ENCODE results near the gene MOB1B. TPM values are rescaled to one million over a fixed set of nuclear protein-coding genes. Genes with fewer than 3 reads are reported as not detected.
A peak's percentile ranks its signal among the peaks of the same experiment; 100 is the strongest.

The MOB1B gene
- total RNA-seq, 1 donor: 14.1 TPM

- TF ChIP-seq CTCF (IDR thresholded peaks at IDR 0.05; ENCODE audit: extremely low read depth, low read depth, low read length): no peak
- Histone ChIP-seq H3K4me1 (ENCODE audit: insufficient read depth, low read length) (no peaks in the 10 kb centered on the region), H2AFZ (ENCODE audit: low read length) (peak overlapping the region; percentile 18), H3K9me3 (ENCODE audit: low read depth, low read length) (no peaks in the 10 kb centered on the region), H3K79me2 (ENCODE audit: insufficient read depth, low read length) (no peaks in the 10 kb centered on the region), H3K27ac (ENCODE audit: low read depth, low read length) (no peak overlapping the region), H4K20me1 (ENCODE audit: insufficient read depth, low read length) (no peaks in the 10 kb centered on the region), H3K4me3 (ENCODE audit: insufficient read depth, low read length) (no peak overlapping the region), H3K36me3 (ENCODE audit: insufficient read depth, low read length) (no peaks in the 10 kb centered on the region), H3K4me2 (ENCODE audit: insufficient read depth, low read length) (no peak overlapping the region), H3K27me3 (ENCODE audit: insufficient read depth, low read length) (no peaks in the 10 kb centered on the region)
- DNase-seq (ENCODE audit: insufficient read length, low spot score, missing footprints): peak; percentile 10
Measured at GRCh38 chr4:70863099-70863790, 38.9 kb upstream of the MOB1B start.

GRCh38 chr4:70868778-70869177, 33.4 kb upstream of the MOB1B start:
- DNase-seq (ENCODE audit: insufficient read length, low spot score, missing footprints): no peak
- H2AFZ ChIP-seq (ENCODE audit: low read length): no peak overlapping the region
- H3K4me1 ChIP-seq (ENCODE audit: insufficient read depth, low read length): peaks cover 7% of the 10 kb centered on the region
- no peaks in the 10 kb centered on the region for H3K9me3 ChIP-seq (ENCODE audit: low read depth, low read length)
- H3K79me2 ChIP-seq (ENCODE audit: insufficient read depth, low read length): no peaks in the 10 kb centered on the region
- TF ChIP-seq CTCF (IDR thresholded peaks at IDR 0.05; ENCODE audit: extremely low read depth, low read depth, low read length): no peak
- H3K27me3 ChIP-seq (ENCODE audit: insufficient read depth, low read length): no peaks in the 10 kb centered on the region
- H3K4me2 ChIP-seq (ENCODE audit: insufficient read depth, low read length): no peak overlapping the region
- no peak overlapping the region for H3K27ac ChIP-seq (ENCODE audit: low read depth, low read length)
- H4K20me1 ChIP-seq (ENCODE audit: insufficient read depth, low read length): no peaks in the 10 kb centered on the region
- H3K36me3 ChIP-seq (ENCODE audit: insufficient read depth, low read length): no peaks in the 10 kb centered on the region
- no peak overlapping the region for H3K4me3 ChIP-seq (ENCODE audit: insufficient read depth, low read length)

- no peaks in the 10 kb centered on the region for H4K20me1 ChIP-seq (ENCODE audit: insufficient read depth, low read length)
- H3K4me1 ChIP-seq (ENCODE audit: insufficient read depth, low read length): peaks cover 7% of the 10 kb centered on the region
- no peaks in the 10 kb centered on the region for H3K79me2 ChIP-seq (ENCODE audit: insufficient read depth, low read length)
- H3K27ac ChIP-seq (ENCODE audit: low read depth, low read length): no peak overlapping the region
- no peaks in the 10 kb centered on the region for H3K36me3 ChIP-seq (ENCODE audit: insufficient read depth, low read length)
- no peak overlapping the region for H3K4me2 ChIP-seq (ENCODE audit: insufficient read depth, low read length)
- no peaks in the 10 kb centered on the region for H3K9me3 ChIP-seq (ENCODE audit: low read depth, low read length)
- no peak for TF ChIP-seq CTCF (IDR thresholded peaks at IDR 0.05; ENCODE audit: extremely low read depth, low read depth, low read length)
- H3K27me3 ChIP-seq (ENCODE audit: insufficient read depth, low read length): no peaks in the 10 kb centered on the region
- no peak for DNase-seq (ENCODE audit: insufficient read length, low spot score, missing footprints)
- peak overlapping the region; percentile 35 for H2AFZ ChIP-seq (ENCODE audit: low read length)
- H3K4me3 ChIP-seq (ENCODE audit: insufficient read depth, low read length): no peak overlapping the region
Measured at GRCh38 chr4:70873216-70873615, 29.0 kb upstream of the MOB1B start.

GRCh38 chr4:70874268-70875156, 27.7 kb upstream of the MOB1B start:
- no peak overlapping the region for H2AFZ ChIP-seq (ENCODE audit: low read length)
- no peaks in the 10 kb centered on the region for H3K79me2 ChIP-seq (ENCODE audit: insufficient read depth, low read length)
- no peaks in the 10 kb centered on the region for H4K20me1 ChIP-seq (ENCODE audit: insufficient read depth, low read length)
- DNase-seq (ENCODE audit: insufficient read length, low spot score, missing footprints): no peak
- H3K4me1 ChIP-seq (ENCODE audit: insufficient read depth, low read length): peaks cover 7% of the 10 kb centered on the region
- no peaks in the 10 kb centered on the region for H3K9me3 ChIP-seq (ENCODE audit: low read depth, low read length)
- no peak overlapping the region for H3K4me3 ChIP-seq (ENCODE audit: insufficient read depth, low read length)
- H3K27ac ChIP-seq (ENCODE audit: low read depth, low read length): no peak overlapping the region
- no peaks in the 10 kb centered on the region for H3K36me3 ChIP-seq (ENCODE audit: insufficient read depth, low read length)
- no peaks in the 10 kb centered on the region for H3K27me3 ChIP-seq (ENCODE audit: insufficient read depth, low read length)
- no peak overlapping the region for H3K4me2 ChIP-seq (ENCODE audit: insufficient read depth, low read length)
- no peak for TF ChIP-seq CTCF (IDR thresholded peaks at IDR 0.05; ENCODE audit: extremely low read depth, low read depth, low read length)

Measured in osteoblast (primary cell).